Breast epithelium (tissue), 4 donors: ENCODE data around the gene BDNF. TPM values are rescaled to one million over a fixed set of nuclear protein-coding genes. Genes with fewer than 3 reads are reported as not detected.

Experiments used
- DNase-seq, 2 donors: peaks; one replicate each; pipeline ENCODE4 v3.0.0-alpha.2; 2019; ENCODE audit warnings: low spot score in 2 of 2
- H3K27ac ChIP-seq, 2 donors: fragments of 200-600 bp; sonication (generic) in 1 of 2; one replicate each; pipeline ENCODE4 v1.5.1; 2016 to 2019; ENCODE audit warnings: mild to moderate bottlenecking in 1 of 2
- H3K27me3 ChIP-seq, 2 donors: fragments of 200-600 bp; sonication (generic) in 1 of 2; one replicate each; pipeline versions ENCODE4 v1.5.1 to v1.6.0; 2017 to 2019; ENCODE audit warnings: control low read depth in 1 of 2, mild to moderate bottlenecking in 1 of 2
- H3K36me3 ChIP-seq: fragments of 200-600 bp; one replicate; pipeline ENCODE4 v1.5.1; 2019
- H3K4me1 ChIP-seq, 2 donors: fragments of 200-600 bp; sonication (generic); one replicate each; pipeline ENCODE4 v1.5.1; 2016 to 2019; ENCODE audit warnings: control low read depth in 1 of 2
- H3K4me3 ChIP-seq, 3 donors: fragments of 200-600 bp; sonication (generic); 1 replicate in 2 of 3; 2 replicates in 1 of 3; pipeline ENCODE4 v1.5.1; 2016 to 2019; ENCODE audit warnings: mild to moderate bottlenecking in 3 of 3, moderate library complexity in 2 of 3
- H3K9me3 ChIP-seq, 2 donors: fragments of 200-600 bp; sonication (generic) in 1 of 2; one replicate each; pipeline ENCODE4 v1.5.1; 2016 to 2019; ENCODE audit warnings: control low read depth in 1 of 2
- CTCF ChIP-seq, 3 donors: fragments of 450-650 bp; IDR thresholded peaks; one replicate each; pipeline ENCODE4 v1.5.1; 2016 to 2017; ENCODE audit warnings: antibody characterized with exemption in 3 of 3, mild to moderate bottlenecking in 3 of 3, moderate library complexity in 3 of 3
- POLR2A ChIP-seq: fragments of 450-650 bp; IDR thresholded peaks from one replicate; pipeline ENCODE4 v1.6.1; 2016; ENCODE audit warnings: antibody characterized with exemption, mild to moderate bottlenecking, moderate library complexity
- POLR2AphosphoS5 ChIP-seq, 3 donors: sonication (generic); formaldehyde crosslinking; IDR thresholded peaks; one replicate each; pipeline ENCODE4 v1.6.1; 2017; ENCODE audit warnings: antibody characterized with exemption in 3 of 3
- intact Hi-C: fragments of 100-400 bp; cut with DNase I; formaldehyde crosslinking; loops from one replicate; pipeline ENCODE4 v1.15.1; 2023; ENCODE audit warnings: low total_unique reads
- total RNA-seq, 3 donors: library from RNA; depleted of rRNA; stranded (reverse); fragments of >200 nt; gene quantifications; one replicate each; pipeline ENCODE4 v1.1.0, GENCODE V29; 2016

BDNF gene
- total RNA-seq, 3 donors from 2014 or later: 0.44 to 0.66 TPM; not detected in 1

GRCh38 chr11:27681664-27682063 is 18.6 kb downstream of the BDNF start:
- H3K36me3 ChIP-seq: no peaks in the 10 kb centered on the region
- no peaks in the 10 kb centered on the region for H3K4me1 ChIP-seq
- no peak overlapping the region for H3K27ac ChIP-seq
- peaks cover 0 to 3% of the 10 kb centered on the region in 2 donors for H3K9me3 ChIP-seq
- intact Hi-C loops: no loop called here
- H3K4me3 ChIP-seq: no peak overlapping the region
- no peaks in the 10 kb centered on the region for H3K27me3 ChIP-seq
- no peak for DNase-seq
- TF ChIP-seq CTCF (IDR thresholded peaks at IDR 0.05) (no peak), POLR2A (no peak), POLR2AphosphoS5 (IDR thresholded peaks at IDR 0.05) (no peak)

GRCh38 chr11:27679136-27680015 is 20.9 kb downstream of the BDNF start:
- Histone ChIP-seq H3K4me3 (no peak overlapping the region), H3K27me3 (no peaks in the 10 kb centered on the region), H3K9me3 (peaks cover 0 to 3% of the 10 kb centered on the region in 2 donors), H3K4me1 (no peaks in the 10 kb centered on the region), H3K27ac (no peak overlapping the region), H3K36me3 (no peaks in the 10 kb centered on the region)
- intact Hi-C loops: loop anchor here (5.0 kb wide), 1 partner anchor 547 kb away; no protein-coding TSS in a partner anchor
- TF ChIP-seq CTCF (IDR thresholded peaks at IDR 0.05) (no peak), POLR2A (no peak)
- no peak for DNase-seq

GRCh38 chr11:27678242-27678641 is 22.0 kb downstream of the BDNF start:
- no peak overlapping the region for H3K4me3 ChIP-seq
- H3K9me3 ChIP-seq: peaks cover 0 to 3% of the 10 kb centered on the region in 2 donors
- H3K36me3 ChIP-seq: no peaks in the 10 kb centered on the region
- H3K27ac ChIP-seq: no peak overlapping the region
- no peaks in the 10 kb centered on the region for H3K27me3 ChIP-seq
- DNase-seq: no peak
- TF ChIP-seq POLR2AphosphoS5 (IDR thresholded peaks at IDR 0.05): no peak
- intact Hi-C loops: loop anchor here (5.0 kb wide), 1 partner anchor 546 kb away; no protein-coding TSS in a partner anchor
- no peaks in the 10 kb centered on the region for H3K4me1 ChIP-seq

- no peak overlapping the region for H3K4me3 ChIP-seq
- intact Hi-C loops: loop anchor here (5.0 kb wide), 1 partner anchor 545 kb away; no protein-coding TSS in a partner anchor
- H3K4me1 ChIP-seq: no peaks in the 10 kb centered on the region
- no peak overlapping the region for H3K27ac ChIP-seq
- no peaks in the 10 kb centered on the region for H3K9me3 ChIP-seq
- no peaks in the 10 kb centered on the region for H3K36me3 ChIP-seq
- TF ChIP-seq POLR2AphosphoS5 (IDR thresholded peaks at IDR 0.05) (no peak), POLR2A (no peak), CTCF (IDR thresholded peaks at IDR 0.05) (no peak)
- DNase-seq: no peak
- no peaks in the 10 kb centered on the region for H3K27me3 ChIP-seq
Measured at GRCh38 chr11:27677108-27677507, 23.1 kb downstream of the BDNF start.

- DNase-seq: no peak
- Histone ChIP-seq H3K9me3 (no peaks in the 10 kb centered on the region), H3K4me1 (no peaks in the 10 kb centered on the region), H3K4me3 (no peak overlapping the region), H3K27me3 (no peaks in the 10 kb centered on the region), H3K27ac (no peak overlapping the region), H3K36me3 (no peaks in the 10 kb centered on the region)
- TF ChIP-seq POLR2AphosphoS5 (IDR thresholded peaks at IDR 0.05): no peak
- no peak for TF ChIP-seq POLR2A
- TF ChIP-seq CTCF (IDR thresholded peaks at IDR 0.05): no peak
- intact Hi-C loops: no loop called here
Measured at GRCh38 chr11:27673979-27674663, 26.1 kb downstream of the BDNF start.
